B cell (primary cell): ENCODE results near the gene NIPAL4. TPM values are rescaled to one million over a fixed set of nuclear protein-coding genes. Genes with fewer than 3 reads are reported as not detected.

Source experiments
- ATAC-seq: fragments of 200-7000 bp; cut with Tn5 transposase; one replicate; pipeline ENCODE4 v1.10.0; 2021; ENCODE audit warnings: low read depth, mild to moderate bottlenecking, moderate number of reproducible peaks, moderate library complexity
- CTCF ChIA-PET: fragments of 350-600 bp; sonication (Branson Sonifier 250); formaldehyde crosslinking; loops from one replicate; lab custom pipeline; 2021; ENCODE audit warnings: antibody characterized with exemption, inconsistent platforms; lab: Charles Lee
- POLR2A ChIA-PET: fragments of 350-600 bp; sonication (Branson Sonifier 250); formaldehyde crosslinking; loops from one replicate; lab custom pipeline; 2021; ENCODE audit warnings: antibody characterized with exemption; lab: Charles Lee
- DNase-seq: peaks from one replicate; pipeline ENCODE4 v3.0.0; 2013
- H2AFZ ChIP-seq: 2 replicates; pipeline ENCODE4 v1.6.1; 2012; ENCODE audit warnings: mild to moderate bottlenecking, low read depth, low read length; ENCODE audit not compliant: insufficient read depth, poor library complexity, severe bottlenecking
- H3K27ac ChIP-seq, 2 donors: 1 replicate in 1 of 2; 2 replicates in 1 of 2; pipeline ENCODE4 v1.5.1; 2012 to 2013; ENCODE audit warnings: low read length in 2 of 2, mild to moderate bottlenecking in 2 of 2, moderate library complexity in 1 of 2
- H3K27me3 ChIP-seq, 4 experiments: fragments of 200-600 bp in 1 of 4; sonication (generic) in 1 of 4; replicated peaks in 1 of 4; 1 replicate in 2 of 4; 2 replicates in 2 of 4; pipeline versions ENCODE4 v1.6.1 to v1.7.0; 2013 to 2016; ENCODE audit warnings: low read length in 3 of 4, mild to moderate bottlenecking in 2 of 4, mixed read lengths in 1 of 4, moderate library complexity in 1 of 4; ENCODE audit not compliant: insufficient read depth in 4 of 4, control insufficient read depth in 3 of 4; ENCODE audit errors: control extremely low read depth in 1 of 4
- H3K36me3 ChIP-seq, 2 experiments: replicated peaks in 1 of 2; 1 replicate in 1 of 2; 2 replicates in 1 of 2; pipeline versions ENCODE4 v1.6.1 to v1.7.1; 2013; ENCODE audit warnings: low read length in 1 of 2; ENCODE audit not compliant: insufficient read depth in 2 of 2, control insufficient read depth in 1 of 2; ENCODE audit errors: control extremely low read depth in 1 of 2, extremely low read depth in 1 of 2
- H3K4me1 ChIP-seq, 2 donors: fragments of 200-600 bp in 1 of 2; sonication (generic) in 1 of 2; 1 replicate in 1 of 2; 2 replicates in 1 of 2; pipeline versions ENCODE4 v1.5.1 to v1.6.1; 2013 to 2017; ENCODE audit warnings: low read length in 2 of 2; ENCODE audit not compliant: control insufficient read depth in 2 of 2, insufficient read depth in 2 of 2
- H3K4me2 ChIP-seq: replicated peaks from 2 replicates; pipeline ENCODE3; 2012; ENCODE audit warnings: mild to moderate bottlenecking, low read depth, low read length; ENCODE audit not compliant: poor library complexity, severe bottlenecking
- H3K4me3 ChIP-seq, 5 experiments: fragments of 200-600 bp in 1 of 5; sonication (generic) in 1 of 5; 1 replicate in 3 of 5; 2 replicates in 2 of 5; pipeline versions ENCODE4 v1.5.1 to v1.7.0; 2011 to 2016; ENCODE audit warnings: low read length in 4 of 5, mild to moderate bottlenecking in 4 of 5, low read depth in 2 of 5, control low read depth in 1 of 5, moderate library complexity in 1 of 5; ENCODE audit not compliant: insufficient read depth in 1 of 5; ENCODE audit errors: control extremely low read depth in 1 of 5, extremely low read depth in 1 of 5
- H3K79me2 ChIP-seq: fragments of 200-600 bp; sonication (generic); one replicate; pipeline ENCODE4 v1.6.0; 2016; ENCODE audit warnings: low read length; ENCODE audit not compliant: control insufficient read depth, insufficient read depth
- H3K9ac ChIP-seq: fragments of 200-600 bp; sonication (generic); 2 replicates; pipeline ENCODE4 v1.6.1; 2017; ENCODE audit warnings: mild to moderate bottlenecking, low read length, moderate library complexity
- H3K9me3 ChIP-seq, 3 donors: one replicate each; pipeline versions ENCODE4 v1.6.1 to v1.7.1; 2013; ENCODE audit warnings: low read length in 2 of 3; ENCODE audit not compliant: control insufficient read depth in 2 of 3, insufficient read depth in 1 of 3; ENCODE audit errors: control extremely low read depth in 1 of 3
- H4K20me1 ChIP-seq: 2 replicates; pipeline ENCODE4 v1.6.0; 2012; ENCODE audit warnings: mild to moderate bottlenecking, low read length; ENCODE audit not compliant: insufficient read depth, control insufficient read depth, poor library complexity, severe bottlenecking
- H3K27ac Mint-ChIP-seq: one replicate; pipeline ENCODE4 v1.8.0; 2021; ENCODE audit warnings: mixed read lengths
- H3K27me3 Mint-ChIP-seq: one replicate; pipeline ENCODE4 v1.8.0; 2021; ENCODE audit warnings: mixed read lengths
- H3K4me1 Mint-ChIP-seq: one replicate; pipeline ENCODE4 v1.8.0; 2021; ENCODE audit warnings: mixed read lengths
- H3K4me3 Mint-ChIP-seq: one replicate; pipeline ENCODE4 v1.8.0; 2021; ENCODE audit warnings: mixed read lengths
- H3K9me3 Mint-ChIP-seq: one replicate; pipeline ENCODE4 v1.8.0; 2022; ENCODE audit warnings: mixed read lengths; ENCODE audit not compliant: insufficient read depth
- CTCF ChIP-seq: fragments of 200-600 bp; IDR thresholded peaks from one replicate; pipeline ENCODE4 v1.8.0; 2022; ENCODE audit warnings: antibody characterized with exemption, mild to moderate bottlenecking
- EZH2 ChIP-seq: IDR thresholded peaks from 2 replicates; pipeline ENCODE4 v1.6.1; 2012; ENCODE audit warnings: borderline replicate concordance, low read depth, mild to moderate bottlenecking, moderate library complexity, low read length; ENCODE audit not compliant: insufficient read depth, poor library complexity, severe bottlenecking
- WGBS: methylation state at CpG from one replicate; pipeline ENCODE4 v1.1.5; 2013; ENCODE audit warnings: missing lambda C conversion rate; ENCODE audit not compliant: insufficient coverage; 5-methylcytosine and 5-hydroxymethylcytosine counted together
- intact Hi-C: fragments of 100-400 bp; cut with micrococcal nuclease; formaldehyde crosslinking; loops from one replicate; pipeline ENCODE4 v1.10.0; 2022
- polyA plus RNA-seq: library from polyadenylated mRNA; depleted of rRNA; stranded (reverse); fragments of >200 nt; gene quantifications from 2 replicates; pipeline ENCODE4 v1.2.3, GENCODE V29; 2012
- total RNA-seq, 2 donors: library from RNA; stranded (reverse); fragments of 120-200 nt in 1 of 2; gene quantifications; 1 replicate in 1 of 2; 2 replicates in 1 of 2; pipeline versions ENCODE4 v1.2.3 to v1.2.4, GENCODE V29; 2013 to 2022

The NIPAL4 gene
- total and polyA plus RNA-seq, 2 donors (not counting 1 experiment from before 2014, with no cell fraction given): 4.6 to 6.4 TPM

- ATAC-seq (no peak), DNase-seq (no peak)
- Histone ChIP-seq H3K27ac (peak overlapping the region; percentile 70 to 83), H4K20me1 (no peaks in the 10 kb centered on the region), H2AFZ (no peak overlapping the region), H3K9me3 (no peaks in the 10 kb centered on the region), H3K9ac (no peak overlapping the region), H3K4me1 (peaks cover 69 to 74% of the 10 kb centered on the region in 2 donors), H3K36me3 (peaks cover 4 to 88% of the 10 kb centered on the region in 2 experiments), H3K4me2 (peak overlapping the region; percentile 67), H3K27me3 (no peaks in the 10 kb centered on the region), H3K79me2 (peaks cover 46% of the 10 kb centered on the region), H3K4me3 (no peak overlapping the region)
- H3K4me3 Mint-ChIP-seq: peak overlapping the region; percentile 30
- POLR2A ChIA-PET: interaction anchor here (0.7 kb wide), 1 partner anchor 107 kb away, joined by 3 read pairs; no protein-coding TSS in a partner anchor
- no peaks in the 10 kb centered on the region for H3K9me3 Mint-ChIP-seq
- CTCF ChIA-PET: interaction anchor here (0.9 to 15.5 kb wide), 13 partner anchors 8 to 264 kb away, joined by 3 to 162 read pairs (median 7); partner anchors contain the start of genes LSM11 and NIPAL4
- WGBS: 93% methylated on average over 12 of the region's 15 CpGs
- peak overlapping the region; percentile 98 for H3K27ac Mint-ChIP-seq
- peaks cover 83% of the 10 kb centered on the region for H3K4me1 Mint-ChIP-seq
- intact Hi-C loops: loop anchor here (5.0 kb wide), 4 partner anchors 32 to 333 kb away; no protein-coding TSS in a partner anchor
- H3K27me3 Mint-ChIP-seq: no peaks in the 10 kb centered on the region
- TF ChIP-seq EZH2 (no peak), CTCF (no peak)
These were observed 19.8 kb downstream of the NIPAL4 start for GRCh38 chr5:157479612-157480510.
